Stimulated activated CD8-positive, alpha-beta memory T cell treated with anti-CD3 and anti-CD28 coated beads, Interleukin-15, amount 100 ng/mL, for 1 hour (primary cell): ENCODE measurements around the gene IGF1.
A peak's percentile ranks its signal among the peaks of the same experiment; 100 is the strongest.

Experiments used
- DNase-seq: peaks from one replicate; pipeline ENCODE4 v3.0.0-alpha.2; 2020; ENCODE audit warnings: low read depth

Gene IGF1

DNA sequence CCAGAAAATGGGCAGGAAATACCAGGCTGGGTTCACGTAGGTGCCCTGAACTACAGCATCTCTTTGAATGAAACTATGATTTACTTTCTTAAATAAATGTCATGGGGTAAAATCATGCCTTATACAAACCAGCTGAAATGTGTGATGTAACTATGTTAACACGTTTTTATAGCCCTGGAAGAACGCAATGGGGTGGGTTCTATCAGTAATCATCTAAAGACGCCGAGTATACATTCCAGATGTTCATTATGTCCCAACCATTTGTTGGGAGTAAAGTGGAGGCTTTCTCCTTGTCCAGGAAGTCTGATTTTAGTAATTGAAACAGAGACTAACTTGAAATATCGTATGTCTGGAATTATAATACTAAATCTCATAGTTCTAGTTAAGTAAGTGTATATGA, 16.2 kb upstream of the IGF1 start:
- no peak for DNase-seq

DNA sequence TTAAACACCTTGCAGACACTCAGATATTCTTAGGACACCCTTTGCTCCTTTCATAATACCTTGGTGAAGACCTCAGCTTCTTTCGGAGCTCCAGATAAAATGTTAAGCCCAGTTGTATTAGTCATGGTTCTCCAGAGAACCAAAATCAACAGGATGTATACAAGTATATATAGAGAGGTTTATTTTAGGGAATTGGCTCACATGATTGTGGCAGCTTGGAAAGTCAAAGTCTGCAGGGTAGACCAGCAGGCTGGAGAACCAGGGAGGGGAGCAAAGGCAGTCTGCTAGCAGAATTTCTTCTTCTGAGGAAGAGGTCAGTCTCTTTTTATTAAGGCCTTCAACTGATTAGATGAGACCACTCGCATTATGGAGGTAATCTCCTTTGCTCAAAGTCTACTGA, 6.9 kb upstream of the IGF1 start:
- DNase-seq: no peak

DNA sequence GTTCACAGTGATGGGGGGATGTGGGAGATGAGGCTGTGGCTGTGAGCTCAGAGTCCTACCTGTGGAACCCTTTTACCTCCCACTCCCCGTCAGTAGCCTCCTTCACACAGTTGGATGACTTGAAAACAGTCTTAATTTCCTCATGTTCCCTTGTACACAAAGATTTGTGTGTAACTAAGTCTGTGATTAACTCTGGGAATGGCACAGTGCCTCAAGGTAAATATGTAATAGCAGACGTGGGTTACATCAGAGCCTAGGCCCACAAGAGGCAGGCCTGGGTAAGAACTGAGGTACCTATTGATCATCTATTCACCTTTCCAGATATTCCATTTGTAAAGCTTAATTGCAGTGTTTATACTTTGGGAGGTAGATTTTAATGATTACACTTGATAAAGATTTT, 5.8 kb upstream of the IGF1 start:
- no peak for DNase-seq

DNA sequence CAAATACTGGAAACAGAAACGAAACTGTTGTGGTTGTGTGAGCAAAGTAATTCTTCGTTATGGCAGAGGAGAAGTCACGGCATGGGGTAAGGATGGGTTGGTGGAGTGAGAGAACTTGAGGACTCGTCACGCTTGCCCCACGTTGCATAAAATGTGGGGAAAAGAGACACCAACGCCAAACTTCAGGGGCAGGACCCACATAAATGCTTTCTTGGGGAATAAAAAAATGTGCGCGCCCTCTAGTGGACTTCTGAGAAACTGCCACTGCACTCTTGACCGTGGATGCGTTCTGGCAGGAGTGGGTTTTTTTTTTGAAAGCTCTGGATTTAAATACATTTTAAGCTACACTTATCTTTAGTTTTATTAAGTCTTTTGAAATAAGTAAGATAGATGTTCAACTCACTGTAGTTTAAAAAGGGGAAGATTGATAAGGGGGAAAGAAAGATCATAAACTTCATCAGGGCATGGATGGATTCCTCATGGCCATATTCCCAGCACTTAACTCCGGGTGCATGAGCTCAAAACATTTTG, 4.1 kb upstream of the IGF1 start:
- peak; percentile 20 for DNase-seq

DNA sequence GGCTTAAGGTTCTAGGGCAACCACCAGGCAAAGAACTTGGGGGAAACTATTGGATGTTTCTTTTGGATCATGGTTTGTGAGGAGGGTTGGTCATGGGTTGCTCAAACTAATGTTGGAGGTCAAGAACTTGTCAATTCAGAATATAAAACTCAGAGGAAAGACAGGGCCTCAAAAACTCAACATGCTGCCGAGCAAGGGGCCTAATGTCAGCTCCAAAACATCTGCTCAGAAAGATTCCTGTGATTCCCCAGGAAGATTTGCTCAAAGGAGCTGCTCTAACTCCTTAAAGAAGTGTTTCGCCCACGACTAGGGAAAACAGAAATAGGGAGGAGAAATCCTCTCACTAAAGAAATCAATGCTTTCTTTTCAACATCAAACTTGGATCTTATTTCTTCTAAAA, 3.7 kb upstream of the IGF1 start:
- DNase-seq: no peak

DNA sequence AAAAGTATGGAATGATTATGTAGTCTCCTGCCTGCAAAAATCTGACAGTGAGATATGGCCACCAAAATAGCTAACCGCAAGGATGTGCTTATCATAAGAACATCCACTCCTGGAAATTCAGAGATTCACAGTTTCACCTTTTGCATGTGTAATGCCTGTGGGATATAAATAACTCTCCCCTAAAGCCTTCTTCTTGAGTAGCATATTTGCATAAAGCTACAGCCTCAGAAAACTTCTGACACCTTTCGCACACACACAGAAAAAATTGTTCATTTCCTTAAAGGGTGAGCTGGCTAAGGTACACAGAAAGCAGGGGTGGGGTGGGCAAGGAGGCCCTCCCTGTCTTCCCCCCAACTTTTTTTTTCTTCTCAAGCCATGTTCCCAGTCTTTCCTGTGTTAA, 3.1 kb upstream of the IGF1 start:
- no peak for DNase-seq

DNA sequence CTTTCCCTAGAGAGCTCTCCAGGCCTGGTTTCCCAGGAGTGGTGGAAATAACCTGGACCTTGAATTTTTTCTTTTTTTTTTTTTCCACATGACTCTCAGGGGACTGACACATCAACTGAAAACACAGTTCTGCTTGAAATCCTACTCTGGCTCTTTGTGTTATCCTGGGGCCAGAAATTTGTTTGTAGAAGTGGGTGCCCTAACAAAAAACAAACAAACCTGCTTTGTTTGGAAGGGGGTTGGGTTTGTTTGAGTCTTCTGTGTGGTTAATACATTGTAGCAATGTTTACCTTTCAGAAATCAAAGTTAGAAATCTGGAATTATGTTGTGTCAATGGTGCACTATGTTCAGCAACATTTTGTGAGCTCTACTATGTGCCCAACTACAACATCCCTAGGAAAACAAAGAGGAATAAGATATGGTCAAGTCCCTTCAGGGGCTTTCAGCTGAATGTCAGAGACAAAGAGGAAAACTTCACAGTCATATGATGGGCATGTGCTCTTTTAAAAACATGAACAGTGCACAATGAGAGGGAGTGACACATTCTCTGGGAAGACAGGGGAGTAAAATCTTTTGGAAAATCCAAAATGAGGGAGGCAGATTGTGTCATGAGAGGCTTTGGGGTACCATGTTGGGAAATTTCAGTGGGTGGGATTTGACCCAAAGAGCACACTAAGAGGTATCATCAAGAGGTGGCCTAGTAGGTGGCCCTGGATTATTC, 1.5 kb upstream of the IGF1 start:
- no peak for DNase-seq

DNA sequence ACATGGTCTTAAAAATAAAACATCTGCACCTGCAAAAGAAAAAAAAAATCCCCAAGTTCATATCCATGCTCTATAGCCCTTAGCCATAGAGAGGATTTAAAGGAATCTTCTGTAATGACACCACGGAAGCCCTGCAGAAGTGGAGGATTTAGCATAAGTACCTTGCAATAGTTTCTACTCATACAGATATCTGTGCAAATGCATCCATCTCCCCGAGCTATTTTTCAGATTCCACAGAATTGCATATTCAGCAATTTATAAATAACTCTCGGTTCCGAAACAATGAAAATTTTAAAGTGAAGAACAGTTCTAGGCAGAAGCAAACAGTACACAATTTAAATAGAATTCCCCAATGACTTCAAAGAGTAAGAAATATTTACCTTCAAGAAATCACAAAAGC, 424 bp downstream of the IGF1 start:
- DNase-seq: no peak

DNA sequence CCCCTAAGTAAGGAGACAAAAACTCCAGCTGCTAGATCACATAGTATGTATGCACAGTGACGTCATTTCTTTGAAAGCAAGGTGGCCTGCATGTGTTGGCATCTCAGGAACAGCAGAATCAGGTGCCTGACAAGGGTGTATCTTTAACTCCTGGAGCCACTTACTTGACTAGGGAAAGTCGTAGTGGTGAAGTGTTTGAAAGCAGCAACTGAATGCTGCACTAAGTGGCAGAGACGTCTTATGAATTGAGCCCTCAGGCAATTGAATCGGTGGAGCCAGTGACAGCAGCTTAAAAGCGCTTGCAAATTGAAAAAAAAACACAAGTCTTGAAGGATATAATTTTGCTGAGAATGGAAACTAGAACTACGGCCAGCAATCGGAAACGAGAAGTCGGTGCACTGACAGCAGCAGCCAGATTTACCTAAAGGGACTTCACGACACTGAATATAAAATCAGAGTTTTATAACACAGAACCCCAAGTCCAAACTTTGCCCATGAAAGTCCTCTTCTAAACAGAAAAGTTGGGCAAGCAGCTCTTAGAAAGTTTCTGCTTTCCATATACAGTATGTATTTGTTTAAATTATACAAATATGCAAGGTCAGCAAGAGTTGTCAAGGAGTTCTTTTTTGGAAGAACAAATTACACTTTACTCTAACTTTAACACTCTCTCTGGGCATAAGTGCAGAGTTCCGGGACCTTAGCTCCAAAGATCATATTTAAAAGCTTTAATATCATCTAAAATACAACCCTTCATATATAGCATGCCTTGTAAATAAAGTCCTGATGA, 1.1 kb downstream of the IGF1 start:
- DNase-seq: no peak

DNA sequence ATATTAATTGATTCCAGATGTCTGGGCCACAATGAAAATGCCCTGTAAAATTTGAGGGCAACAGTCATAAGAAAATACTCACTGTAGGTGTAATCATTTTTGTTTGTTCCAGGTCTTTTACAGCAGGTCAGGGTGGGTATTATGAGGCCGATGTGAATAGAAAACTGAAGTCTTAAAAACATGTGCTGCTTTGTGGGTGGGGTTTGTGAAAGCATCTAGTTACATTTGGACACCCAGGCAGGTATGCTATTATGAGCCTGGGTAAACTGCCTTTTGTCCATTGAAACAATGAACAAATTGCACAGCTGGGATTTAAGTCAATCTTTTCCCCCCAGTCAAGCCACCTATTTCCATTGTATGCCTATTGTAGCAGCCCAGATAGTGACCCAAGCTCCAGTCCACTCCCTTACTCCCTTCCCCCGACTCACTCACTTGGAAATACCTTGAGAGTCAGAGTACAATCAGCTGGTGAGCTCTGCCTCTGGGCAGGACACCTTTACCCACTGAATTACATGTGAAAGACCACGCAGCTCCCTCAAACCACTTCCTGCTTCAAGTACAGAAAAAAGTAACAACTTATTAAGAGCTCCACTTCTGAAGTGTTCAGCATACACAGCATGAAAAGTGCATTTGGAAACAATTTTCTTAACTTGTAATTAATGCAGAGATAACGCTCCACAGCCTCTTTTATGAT, 1.8 kb downstream of the IGF1 start:
- DNase-seq: peak; percentile 0

DNA sequence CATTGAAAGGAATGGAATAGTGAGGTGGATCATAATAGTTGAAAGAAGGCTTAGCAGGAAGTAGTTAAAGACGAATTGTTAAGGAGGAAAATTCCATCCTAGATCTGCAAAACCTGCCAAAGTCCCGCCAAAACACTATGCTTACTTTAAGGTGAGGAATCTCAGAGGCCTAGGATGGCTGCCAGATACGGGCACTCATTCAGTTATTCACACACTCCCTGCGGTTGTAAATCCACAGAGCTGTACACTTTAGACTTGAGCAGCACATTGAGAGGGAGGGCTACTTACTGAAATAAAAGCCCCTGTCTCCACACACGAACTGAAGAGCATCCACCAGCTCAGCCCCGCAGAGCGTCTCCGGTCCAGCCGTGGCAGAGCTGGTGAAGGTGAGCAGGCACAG, 5.0 kb downstream of the IGF1 start:
- no peak for DNase-seq

DNA sequence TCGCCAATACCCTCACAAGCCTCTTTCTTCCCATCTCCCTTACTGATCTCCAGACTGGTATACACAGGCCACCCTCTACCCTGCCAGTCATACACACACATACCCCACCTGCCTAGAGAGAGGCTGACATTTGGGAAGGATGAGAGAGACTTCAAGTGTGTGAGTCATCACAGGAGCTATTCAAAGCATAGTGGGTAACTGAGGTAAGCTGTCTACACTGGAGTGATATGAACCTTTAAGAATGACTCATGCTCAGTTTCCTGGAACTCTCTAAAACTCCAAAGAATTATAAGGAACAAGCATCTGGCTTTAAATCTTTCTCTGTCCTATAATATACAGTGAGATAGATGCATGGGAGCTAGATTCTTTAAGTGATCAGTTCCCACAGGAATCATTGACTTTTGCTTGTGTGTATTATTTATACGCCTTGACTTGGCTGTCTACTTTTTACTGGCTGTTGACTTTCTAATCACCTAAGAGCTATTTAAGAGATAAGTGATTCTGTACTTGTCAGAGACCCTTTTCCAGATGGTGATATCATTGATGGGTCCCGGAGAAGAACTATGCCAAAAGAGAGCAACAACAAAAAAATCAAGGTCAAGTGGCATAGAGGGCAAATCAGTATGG, 5.8 kb downstream of the IGF1 start:
- DNase-seq: no peak

DNA sequence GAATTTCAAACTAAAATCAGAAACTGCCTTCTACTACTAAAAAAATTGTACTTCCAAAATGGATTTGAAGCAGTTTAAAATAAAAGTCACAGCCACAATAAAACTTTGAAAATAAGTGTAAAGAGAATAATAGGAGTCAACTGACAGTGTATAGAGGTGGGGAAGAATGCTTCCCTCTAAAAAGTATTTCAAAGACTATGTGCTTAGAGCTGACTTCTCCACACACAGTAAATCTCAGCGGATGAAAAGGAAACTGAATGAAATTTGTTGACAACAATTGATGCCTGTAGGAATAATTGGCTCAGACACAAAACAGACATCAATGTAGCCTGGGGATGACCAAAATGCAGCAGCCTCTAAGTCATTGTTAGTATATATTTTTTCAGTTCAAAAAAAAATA, 7.9 kb downstream of the IGF1 start:
- no peak for DNase-seq

DNA sequence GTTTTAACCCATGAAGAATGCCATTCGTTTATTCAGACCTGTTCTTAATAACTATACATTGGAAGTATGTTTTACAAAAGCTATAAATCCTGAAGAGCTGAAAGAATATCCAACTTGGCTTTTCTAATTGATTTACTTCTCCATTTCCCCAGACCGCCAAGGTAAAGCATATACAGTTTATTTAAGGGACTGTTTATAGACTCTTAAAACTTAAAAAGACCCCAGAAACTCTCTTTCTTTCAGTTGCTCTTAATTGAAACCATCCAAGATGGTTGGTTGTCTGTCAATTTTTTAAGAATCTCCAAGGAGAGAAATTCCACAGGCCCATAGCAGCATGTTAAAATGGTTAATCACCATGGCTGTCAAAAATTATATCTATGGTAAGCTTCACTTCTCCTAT, 8.8 kb downstream of the IGF1 start:
- DNase-seq: no peak

DNA sequence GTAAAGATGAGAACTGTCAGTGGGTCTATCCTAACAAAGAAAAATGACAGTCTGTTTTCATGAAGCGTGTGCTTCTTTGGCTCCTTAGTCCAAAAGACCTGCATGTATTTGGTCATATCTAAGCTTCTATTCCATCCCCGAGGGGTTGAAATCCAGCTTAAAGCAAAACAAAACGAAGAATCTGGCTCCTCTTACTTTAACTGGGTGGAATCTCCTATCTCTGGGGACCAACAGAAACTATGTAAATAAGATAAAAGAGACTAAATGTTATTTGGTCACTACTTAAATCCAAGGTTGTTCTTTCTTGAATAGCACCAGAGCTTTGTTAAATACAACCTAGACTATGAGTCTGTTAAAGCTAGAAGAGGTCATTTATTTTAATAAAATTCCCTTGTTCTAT, 9.4 kb downstream of the IGF1 start:
- DNase-seq: no peak

DNA sequence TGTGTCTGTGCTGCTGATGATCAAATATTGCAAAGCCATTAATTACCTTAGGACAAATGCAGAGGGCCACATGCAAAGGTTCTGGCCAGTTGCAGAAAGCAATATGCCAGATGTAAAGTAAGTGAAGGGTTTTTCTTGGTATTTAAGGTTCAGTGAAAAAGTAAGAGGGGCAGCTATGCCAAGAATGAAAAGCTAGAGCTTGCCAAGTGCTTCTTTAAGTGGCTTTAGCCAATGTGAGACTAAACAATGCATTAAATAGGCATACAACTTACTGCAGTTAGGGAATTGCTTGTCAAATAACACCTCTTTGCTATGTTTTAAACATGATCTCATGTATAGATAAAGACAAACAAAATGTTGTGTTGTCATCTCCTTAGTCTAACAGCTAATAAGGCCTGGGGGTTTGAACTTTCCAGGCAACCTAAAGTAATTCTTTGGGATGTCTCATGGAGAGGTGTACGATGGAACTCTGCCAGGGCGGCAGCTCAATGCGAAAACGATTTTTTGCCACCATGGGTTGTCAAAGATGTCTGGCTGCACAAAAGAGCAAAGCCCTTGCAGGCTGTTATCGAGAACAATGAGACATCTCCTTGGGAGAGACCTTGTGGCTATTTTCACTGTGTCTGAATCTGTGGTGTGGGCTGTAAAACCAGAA, 12.0 kb downstream of the IGF1 start:
- DNase-seq: no peak

DNA sequence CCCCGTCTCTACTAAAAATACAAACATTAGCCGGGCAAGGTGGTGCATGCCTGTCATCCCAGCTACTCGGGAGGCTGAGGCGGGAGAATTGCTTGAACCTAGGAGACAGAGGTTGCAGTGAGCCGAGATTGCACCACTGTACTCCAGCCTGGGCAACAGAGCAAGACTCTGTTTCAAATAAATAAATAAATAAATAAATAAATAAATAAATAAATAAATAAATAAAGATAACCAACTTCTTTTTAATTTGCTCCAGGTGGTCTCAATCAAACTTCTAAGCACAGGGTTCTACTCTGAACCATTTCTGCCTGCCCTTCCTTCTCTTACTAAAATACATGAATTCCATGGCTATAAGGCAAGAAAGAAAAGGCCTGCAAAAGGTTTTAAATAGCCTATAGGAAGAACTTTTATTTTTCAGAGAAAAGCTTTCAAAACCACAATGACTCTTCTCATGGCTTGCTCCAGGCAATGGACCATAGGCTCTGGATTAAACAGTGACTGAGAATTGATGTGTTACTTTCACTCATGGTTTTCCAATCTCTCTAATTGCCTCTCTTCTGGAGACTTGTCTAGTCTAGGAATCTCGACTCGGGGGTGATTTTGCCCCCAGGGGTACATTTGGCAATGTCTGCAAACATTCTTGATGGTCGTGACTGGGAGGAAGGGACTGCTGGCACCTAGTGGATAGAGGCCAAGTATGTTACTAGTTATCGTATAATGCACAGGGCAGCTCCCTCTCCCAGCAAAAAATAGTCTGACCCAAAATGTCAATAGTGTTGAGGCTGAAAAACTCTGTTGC, 14.4 kb downstream of the IGF1 start:
- DNase-seq: no peak

DNA sequence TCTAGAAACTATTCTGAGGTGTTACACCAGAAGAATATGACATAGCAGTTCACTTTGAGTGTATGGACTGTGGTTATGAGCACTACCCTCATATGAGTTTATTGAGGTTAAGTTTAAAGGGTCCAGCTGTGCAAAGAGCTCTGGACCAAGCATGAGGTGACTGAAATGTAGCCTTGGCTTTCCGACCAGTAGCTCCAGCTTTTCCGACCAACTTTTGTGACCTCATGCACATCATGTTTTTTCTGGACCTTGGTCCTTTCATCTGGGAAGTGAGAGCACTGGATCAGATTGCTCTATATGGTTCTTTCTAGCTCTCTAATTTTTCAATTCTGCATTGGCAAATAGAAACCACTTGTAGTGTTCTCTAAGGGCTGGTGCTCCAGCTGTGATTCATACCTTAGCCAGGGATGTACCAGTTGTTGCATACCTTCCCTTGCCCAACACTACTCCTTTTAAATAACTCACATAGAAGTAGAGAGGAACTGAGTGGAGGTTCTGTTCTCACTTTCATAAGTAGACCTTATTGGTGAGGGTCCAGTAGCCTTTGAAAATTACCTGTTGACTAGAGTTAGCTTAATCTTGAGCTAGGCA, 16.6 kb downstream of the IGF1 start:
- no peak for DNase-seq

DNA sequence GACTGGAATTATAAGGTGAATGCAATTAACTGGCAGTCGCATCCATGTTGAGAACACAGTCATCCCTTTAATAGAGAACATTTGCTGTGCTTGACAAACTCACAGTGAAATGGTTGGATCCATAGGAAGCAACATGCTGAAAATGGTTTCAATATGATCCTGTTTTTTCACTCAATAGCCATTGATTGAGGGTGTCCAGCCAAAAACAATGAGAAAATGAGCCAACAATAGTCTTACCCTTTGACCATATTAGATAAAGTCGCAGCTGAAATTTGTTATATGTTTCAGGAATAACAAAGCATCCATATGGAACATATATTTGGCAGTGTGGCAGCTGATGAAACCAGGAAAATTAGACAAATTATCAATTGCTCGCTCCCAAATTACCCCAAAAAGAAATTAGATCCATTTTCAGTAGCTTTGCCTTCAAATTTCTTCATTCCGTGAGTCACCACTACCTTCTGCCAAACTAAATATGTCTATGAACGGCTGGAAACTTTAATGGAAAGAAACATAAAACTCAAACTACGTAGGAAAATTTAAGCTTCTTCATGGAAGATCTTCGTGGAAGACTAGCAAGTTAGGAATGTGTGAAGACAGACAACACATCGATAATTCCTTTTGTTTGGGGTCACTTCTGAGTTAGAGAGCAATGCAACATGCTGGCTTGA, 17.4 kb downstream of the IGF1 start:
- no peak for DNase-seq

DNA sequence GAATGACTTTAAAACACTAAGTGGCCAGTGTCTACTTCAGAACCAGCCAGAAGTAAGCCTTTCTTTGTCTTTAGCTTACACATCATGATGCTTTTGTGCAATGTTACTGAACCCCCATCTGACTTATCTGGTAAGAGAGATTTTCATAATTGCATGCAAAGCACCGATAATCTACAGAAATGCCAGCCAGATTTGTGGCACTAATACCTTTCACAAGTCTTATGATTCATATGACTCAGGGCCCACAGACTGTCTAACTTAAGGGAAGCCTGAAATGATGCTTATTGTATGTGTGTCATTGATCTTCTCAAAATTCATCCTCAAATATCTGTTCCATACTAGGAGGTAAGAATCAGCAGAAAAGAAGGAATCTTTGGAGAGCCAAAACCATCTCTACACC, 18.0 kb downstream of the IGF1 start:
- DNase-seq: no peak
